ENCODE data around the gene OR4D2. TPM values are rescaled to one million over a fixed set of nuclear protein-coding genes. Genes with fewer than 3 reads are reported as not detected.

Gene OR4D2
- total RNA-seq, 1 donor from 2014 or later = not detected

GRCh38 chr17:58202859-58203258 is 36.1 kb downstream of the OR4D2 start:
- H3K9me3 Mint-ChIP-seq = no peaks in the 10 kb centered on the region
- H3K4me3 Mint-ChIP-seq = no peak overlapping the region
- no peak overlapping the region for H3K27ac Mint-ChIP-seq
- H3K36me3 Mint-ChIP-seq = peaks cover 3% of the 10 kb centered on the region
- no peaks in the 10 kb centered on the region for H3K4me1 Mint-ChIP-seq
- DNase-seq (ENCODE audit: low spot score in 2 of 2, unreplicated experiment in 2 of 2) = no peak
- H3K27me3 Mint-ChIP-seq (ENCODE audit: low read depth) = peaks cover 30% of the 10 kb centered on the region
- TF ChIP-seq, protein P1, sequence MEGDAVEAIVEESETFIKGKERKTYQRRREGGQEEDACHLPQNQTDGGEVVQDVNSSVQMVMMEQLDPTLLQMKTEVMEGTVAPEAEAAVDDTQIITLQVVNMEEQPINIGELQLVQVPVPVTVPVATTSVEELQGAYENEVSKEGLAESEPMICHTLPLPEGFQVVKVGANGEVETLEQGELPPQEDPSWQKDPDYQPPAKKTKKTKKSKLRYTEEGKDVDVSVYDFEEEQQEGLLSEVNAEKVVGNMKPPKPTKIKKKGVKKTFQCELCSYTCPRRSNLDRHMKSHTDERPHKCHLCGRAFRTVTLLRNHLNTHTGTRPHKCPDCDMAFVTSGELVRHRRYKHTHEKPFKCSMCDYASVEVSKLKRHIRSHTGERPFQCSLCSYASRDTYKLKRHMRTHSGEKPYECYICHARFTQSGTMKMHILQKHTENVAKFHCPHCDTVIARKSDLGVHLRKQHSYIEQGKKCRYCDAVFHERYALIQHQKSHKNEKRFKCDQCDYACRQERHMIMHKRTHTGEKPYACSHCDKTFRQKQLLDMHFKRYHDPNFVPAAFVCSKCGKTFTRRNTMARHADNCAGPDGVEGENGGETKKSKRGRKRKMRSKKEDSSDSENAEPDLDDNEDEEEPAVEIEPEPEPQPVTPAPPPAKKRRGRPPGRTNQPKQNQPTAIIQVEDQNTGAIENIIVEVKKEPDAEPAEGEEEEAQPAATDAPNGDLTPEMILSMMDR (IDR thresholded peaks at IDR 0.05; ENCODE audit: unreplicated experiment) = no peak

- Mint-ChIP-seq H3K4me3 (no peak overlapping the region), H3K27me3 (ENCODE audit: low read depth) (peaks cover 10% of the 10 kb centered on the region), H3K27ac (no peak overlapping the region), H3K9me3 (no peaks in the 10 kb centered on the region), H3K4me1 (no peaks in the 10 kb centered on the region), H3K36me3 (peaks cover 14% of the 10 kb centered on the region)
- TF ChIP-seq, protein P1 (IDR thresholded peaks at IDR 0.05; ENCODE audit: unreplicated experiment) = no peak
- DNase-seq (ENCODE audit: low spot score in 2 of 2, unreplicated experiment in 2 of 2) = no peak
Observed at GRCh38 chr17:58204796-58205195, 38.0 kb downstream of the OR4D2 start.

GRCh38 chr17:58205936-58206335 is 39.2 kb downstream of the OR4D2 start:
- H3K9me3 Mint-ChIP-seq = no peaks in the 10 kb centered on the region
- no peak for DNase-seq (ENCODE audit: low spot score in 2 of 2, unreplicated experiment in 2 of 2)
- no peaks in the 10 kb centered on the region for H3K27me3 Mint-ChIP-seq (ENCODE audit: low read depth)
- no peaks in the 10 kb centered on the region for H3K4me1 Mint-ChIP-seq
- peaks cover 21% of the 10 kb centered on the region for H3K36me3 Mint-ChIP-seq
- no peak overlapping the region for H3K27ac Mint-ChIP-seq
- TF ChIP-seq, protein P1 (IDR thresholded peaks at IDR 0.05; ENCODE audit: unreplicated experiment) = no peak
- no peak overlapping the region for H3K4me3 Mint-ChIP-seq

DNA sequence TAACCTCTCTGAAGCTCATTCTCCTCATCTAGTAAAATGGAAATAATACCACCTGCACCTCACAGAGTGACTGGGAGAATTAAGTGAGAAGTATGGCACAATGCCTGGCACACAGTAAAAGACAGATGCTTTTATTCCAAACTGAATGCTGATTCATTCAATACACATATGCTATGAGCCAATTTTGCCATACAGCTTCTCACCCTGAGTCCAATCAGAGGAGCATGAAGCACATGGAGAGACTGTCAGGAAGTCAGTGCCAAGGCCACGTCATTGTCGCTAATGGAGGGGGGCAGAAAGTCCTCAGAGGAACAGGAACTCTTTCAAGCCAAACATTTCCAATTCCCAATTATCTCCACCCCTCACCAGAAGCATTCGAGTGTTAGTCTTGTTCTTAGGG is 40.7 kb downstream of the OR4D2 start:
- no peak overlapping the region for H3K27ac Mint-ChIP-seq
- no peaks in the 10 kb centered on the region for H3K9me3 Mint-ChIP-seq
- TF ChIP-seq, protein P1 (IDR thresholded peaks at IDR 0.05; ENCODE audit: unreplicated experiment) = no peak
- no peak overlapping the region for H3K4me3 Mint-ChIP-seq
- DNase-seq (ENCODE audit: low spot score in 2 of 2, unreplicated experiment in 2 of 2) = no peak
- H3K4me1 Mint-ChIP-seq = no peaks in the 10 kb centered on the region
- peaks cover 26% of the 10 kb centered on the region for H3K36me3 Mint-ChIP-seq
- no peaks in the 10 kb centered on the region for H3K27me3 Mint-ChIP-seq (ENCODE audit: low read depth)

DNA sequence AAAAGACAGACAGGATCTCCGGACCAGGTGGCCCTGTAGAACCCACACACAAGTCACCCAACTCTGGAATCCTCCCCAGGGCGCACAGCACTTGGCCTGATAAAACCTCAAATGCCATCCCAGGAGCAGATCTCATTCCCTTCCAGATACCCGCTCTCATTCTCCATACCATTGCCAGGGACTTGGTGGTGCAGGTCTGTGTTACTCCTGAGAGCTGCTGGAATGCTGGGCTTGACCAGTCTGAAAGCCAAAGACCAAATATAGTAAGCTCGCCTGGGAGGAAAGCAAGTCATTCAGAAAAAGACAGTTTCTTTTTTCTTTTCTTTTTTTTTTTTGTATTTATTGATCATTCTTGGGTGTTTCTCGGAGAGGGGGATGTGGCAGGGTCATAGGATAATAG is 41.6 kb downstream of the OR4D2 start:
- Mint-ChIP-seq H3K9me3 (no peaks in the 10 kb centered on the region), H3K27ac (no peak overlapping the region), H3K4me1 (no peaks in the 10 kb centered on the region), H3K27me3 (ENCODE audit: low read depth) (no peaks in the 10 kb centered on the region), H3K4me3 (no peak overlapping the region), H3K36me3 (peaks cover 28% of the 10 kb centered on the region)
- TF ChIP-seq, protein P1 (IDR thresholded peaks at IDR 0.05; ENCODE audit: unreplicated experiment) = no peak
- DNase-seq (ENCODE audit: low spot score in 2 of 2, unreplicated experiment in 2 of 2) = no peak

DNA sequence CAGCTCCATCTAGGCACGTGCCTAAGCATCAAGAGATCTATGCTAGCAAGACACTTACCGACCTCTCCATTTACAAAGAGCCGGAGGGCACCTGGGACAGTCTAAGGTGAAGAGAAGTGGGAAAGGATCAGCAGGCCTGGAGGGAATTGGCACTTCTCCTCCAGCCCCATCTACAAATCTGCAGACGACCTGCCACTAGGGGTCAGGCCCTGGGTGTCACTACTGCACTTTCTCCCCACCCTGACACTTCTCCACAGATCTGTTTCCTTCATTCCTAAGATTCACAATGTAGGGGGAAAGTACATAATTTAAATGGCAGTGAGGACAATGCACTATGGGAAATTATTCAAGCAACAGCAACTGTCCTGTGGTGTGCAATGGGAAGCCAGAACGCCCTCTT is 44.1 kb downstream of the OR4D2 start:
- DNase-seq (ENCODE audit: low spot score in 2 of 2, unreplicated experiment in 2 of 2) = no peak
- H3K27ac Mint-ChIP-seq = no peak overlapping the region
- H3K9me3 Mint-ChIP-seq = no peaks in the 10 kb centered on the region
- TF ChIP-seq, protein P1 (IDR thresholded peaks at IDR 0.05; ENCODE audit: unreplicated experiment) = no peak
- H3K27me3 Mint-ChIP-seq (ENCODE audit: low read depth) = no peaks in the 10 kb centered on the region
- no peak overlapping the region for H3K4me3 Mint-ChIP-seq
- H3K36me3 Mint-ChIP-seq = peaks cover 33% of the 10 kb centered on the region
- H3K4me1 Mint-ChIP-seq = no peaks in the 10 kb centered on the region
